Right cardiac atrium (tissue), 5 donors: ENCODE results near the gene GLP1R. TPM values are rescaled to one million over a fixed set of nuclear protein-coding genes. Genes with fewer than 3 reads are reported as not detected.

ENCODE experiments used
- ATAC-seq, 2 donors: fragments of 200-7000 bp; cut with Tn5 transposase; one replicate each; pipeline versions ENCODE4 v1.8.0 to v1.9.1; 2020; ENCODE audit warnings: moderate library complexity in 2 of 2, mild to moderate bottlenecking in 1 of 2
- DNase-seq, 3 donors: peaks; one replicate each; pipeline ENCODE4 v3.0.0-alpha.2; 2020
- H3K27ac ChIP-seq: one replicate; pipeline ENCODE4 v1.5.1; 2013; ENCODE audit warnings: mild to moderate bottlenecking, low read length, control low read depth, moderate library complexity
- H3K27me3 ChIP-seq: one replicate; pipeline ENCODE4 v1.6.1; 2013; ENCODE audit not compliant: control insufficient read depth, insufficient read depth
- H3K4me1 ChIP-seq: one replicate; pipeline ENCODE4 v1.6.1; 2013; ENCODE audit warnings: low read length; ENCODE audit not compliant: control insufficient read depth, insufficient read depth
- H3K4me3 ChIP-seq: one replicate; pipeline ENCODE4 v1.5.1; 2013; ENCODE audit warnings: low read length, control low read depth
- H3K9me3 ChIP-seq: one replicate; pipeline ENCODE4 v1.6.1; 2013; ENCODE audit warnings: low read length; ENCODE audit not compliant: control insufficient read depth
- WGBS: extraction: QIAGEN DNeasy Blood & Tissue Kit; methylation state at CpG from one replicate; pipeline ENCODE4 v1.1.7; 2013; 5-methylcytosine and 5-hydroxymethylcytosine counted together
- intact Hi-C, 4 donors: fragments of 100-400 bp; cut with DNase I; formaldehyde crosslinking; loops; one replicate each; pipeline versions ENCODE4 v1.11.0 to v1.14.0; 2022 to 2023
- polyA plus RNA-seq: library from polyadenylated mRNA; stranded (reverse); fragments of 200-250 nt; gene quantifications from one replicate; pipeline ENCODE4 v1.2.3, GENCODE V29; 2013
- total RNA-seq, 4 donors: library from RNA; stranded (reverse); fragmentation: NEBNext Ultra II Directional; extraction: Animal tissue kit (Norgen Biotek cat#: 25700); gene quantifications; one replicate each; pipeline ENCODE4 v1.2.1, GENCODE V29; 2021
- donor health status: healthy with polysubstance abuse.
- donor health status: DM: no; HTN: yes; CAD: no.
- donor health status: DM: no; HTN: no; CAD: no.
- donor health status: DM: no; HTN: yes; CAD: no; lungs with severe emphysema.
- donor health status: DM: yes; HTN: yes; CAD: no.

Gene GLP1R
- total and polyA plus RNA-seq, 5 donors, result 3.1 to 9.4 (median 3.5) TPM

DNA sequence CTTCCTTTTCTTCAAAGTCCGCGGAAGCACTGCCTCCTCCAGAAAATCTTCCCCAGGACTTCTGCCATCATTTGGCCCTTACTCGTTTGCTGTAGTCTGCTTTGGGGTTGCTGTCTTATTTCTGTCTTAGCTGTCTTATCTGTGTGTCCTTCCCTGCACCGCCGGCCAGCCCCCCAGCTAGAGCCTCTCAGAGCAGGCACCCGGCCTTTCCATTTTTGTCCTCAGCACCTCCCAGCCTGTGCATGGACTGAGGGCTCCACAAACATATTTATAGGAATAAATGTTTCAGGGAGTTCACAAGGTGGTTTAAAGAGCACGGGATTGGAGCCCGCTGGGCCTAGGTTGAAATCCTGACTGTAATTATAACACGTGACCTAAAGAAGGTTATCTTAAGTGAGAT lies 8.1 kb downstream of the GLP1R start:
- no peak for ATAC-seq
- no peaks in the 10 kb centered on the region for H3K4me1 ChIP-seq
- 59% methylated on average over 9 of the region's 9 CpGs for WGBS

DNA sequence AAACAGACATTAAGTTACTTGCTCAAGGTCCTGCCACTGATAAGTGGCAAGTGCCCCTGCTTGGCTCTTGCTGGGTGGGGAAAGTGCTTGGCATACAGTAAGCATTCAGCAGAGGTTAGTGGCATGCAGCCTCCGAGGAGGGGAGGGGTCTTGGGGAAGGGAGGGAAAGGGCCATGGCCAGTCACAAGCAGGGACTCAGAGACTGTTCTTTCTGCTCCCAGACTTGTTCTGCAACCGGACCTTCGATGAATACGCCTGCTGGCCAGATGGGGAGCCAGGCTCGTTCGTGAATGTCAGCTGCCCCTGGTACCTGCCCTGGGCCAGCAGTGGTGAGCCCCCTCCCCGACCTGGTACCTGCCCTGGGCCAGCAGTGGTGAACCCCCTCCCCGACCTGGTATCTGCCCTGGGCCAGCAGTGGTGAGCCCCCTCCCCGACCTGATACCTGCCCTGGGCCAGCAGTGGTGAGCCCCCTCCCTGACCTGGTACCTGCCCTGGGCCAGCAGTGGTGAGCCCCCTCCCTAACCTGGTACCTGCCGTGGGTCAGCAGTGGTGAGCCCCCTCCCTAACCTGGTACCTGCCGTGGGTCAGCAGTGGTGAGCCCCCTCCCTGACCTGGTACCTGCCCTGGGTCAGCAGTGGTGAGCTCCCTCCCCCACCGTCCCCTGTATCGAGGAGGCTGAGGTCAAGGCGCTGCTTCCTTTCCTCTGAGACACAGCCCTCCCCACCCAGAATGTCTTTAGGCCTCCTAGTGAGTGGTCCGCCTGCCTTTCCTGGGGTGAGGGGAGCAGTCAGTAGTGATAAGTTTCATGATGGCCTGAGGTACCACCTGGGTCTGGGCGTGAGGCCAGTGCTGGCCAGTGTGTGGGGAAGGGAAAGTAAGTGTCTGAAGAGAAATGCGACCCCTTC lies 8.9 kb downstream of the GLP1R start:
- H3K4me3 ChIP-seq, result no peak overlapping the region
- intact Hi-C loops, result no loop called here
- H3K27me3 ChIP-seq, result no peaks in the 10 kb centered on the region
- DNase-seq, result no peak
- no peak overlapping the region for H3K27ac ChIP-seq
- H3K9me3 ChIP-seq, result no peaks in the 10 kb centered on the region
- ATAC-seq, result no peak
- no peaks in the 10 kb centered on the region for H3K4me1 ChIP-seq
- 66% methylated on average over 17 of the region's 17 CpGs for WGBS

More for the DNA sequence above, 8.1 kb downstream of the GLP1R start:
- intact Hi-C loops, result no loop called here
- H3K27me3 ChIP-seq, result no peaks in the 10 kb centered on the region
- DNase-seq, result no peak
- H3K9me3 ChIP-seq, result no peaks in the 10 kb centered on the region
- H3K4me3 ChIP-seq, result no peak overlapping the region
- no peak overlapping the region for H3K27ac ChIP-seq

DNA sequence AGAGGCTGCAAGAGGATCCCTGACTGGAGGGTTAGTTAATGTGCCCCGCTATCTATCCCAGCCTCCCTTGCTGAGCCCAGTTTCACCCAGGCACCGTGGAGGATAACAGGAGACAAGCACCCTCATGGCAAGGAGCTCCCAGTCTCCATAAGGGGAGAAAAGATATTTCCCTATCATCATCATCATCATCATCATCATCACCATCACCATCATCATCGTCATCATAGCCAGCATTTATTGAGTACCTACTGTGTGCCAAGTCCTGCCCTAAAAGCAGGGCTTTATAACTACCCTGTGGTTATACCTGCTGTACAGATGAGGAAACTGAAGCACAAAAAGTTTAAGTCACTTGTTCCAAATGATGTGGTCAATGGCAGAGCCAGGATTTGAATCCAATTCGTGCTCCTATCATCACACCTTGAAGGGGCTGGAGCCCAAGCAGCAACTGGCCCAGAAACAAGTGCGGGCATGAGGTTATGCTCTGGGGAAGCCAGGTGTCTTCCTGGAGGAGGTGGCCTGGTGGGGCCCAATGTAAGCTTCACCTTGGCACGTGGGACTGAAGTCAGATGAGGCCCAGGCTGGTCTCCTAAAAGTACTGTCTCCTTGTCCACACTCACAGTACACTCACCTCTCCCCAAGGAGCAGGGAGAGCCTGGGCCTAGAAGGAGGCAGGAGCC lies 10.0 kb downstream of the GLP1R start:
- DNase-seq (no peak), ATAC-seq (no peak)
- no peaks in the 10 kb centered on the region for H3K9me3 ChIP-seq
- no peaks in the 10 kb centered on the region for H3K27me3 ChIP-seq
- H3K4me1 ChIP-seq, result no peaks in the 10 kb centered on the region
- no peak overlapping the region for H3K4me3 ChIP-seq
- 74% methylated on average over 6 of the region's 6 CpGs for WGBS
- intact Hi-C loops, result no loop called here
- no peak overlapping the region for H3K27ac ChIP-seq

- intact Hi-C loops, result no loop called here
- H3K27me3 ChIP-seq, result no peaks in the 10 kb centered on the region
- H3K4me3 ChIP-seq, result no peak overlapping the region
- H3K9me3 ChIP-seq, result no peaks in the 10 kb centered on the region
- no peak for ATAC-seq
- no peak for DNase-seq
- WGBS, result 62% methylated on average over 14 of the region's 14 CpGs
- H3K27ac ChIP-seq, result no peak overlapping the region
- no peaks in the 10 kb centered on the region for H3K4me1 ChIP-seq
Measured at GRCh38 chr6:39059496-39060310, 11.1 kb downstream of the GLP1R start.

DNA sequence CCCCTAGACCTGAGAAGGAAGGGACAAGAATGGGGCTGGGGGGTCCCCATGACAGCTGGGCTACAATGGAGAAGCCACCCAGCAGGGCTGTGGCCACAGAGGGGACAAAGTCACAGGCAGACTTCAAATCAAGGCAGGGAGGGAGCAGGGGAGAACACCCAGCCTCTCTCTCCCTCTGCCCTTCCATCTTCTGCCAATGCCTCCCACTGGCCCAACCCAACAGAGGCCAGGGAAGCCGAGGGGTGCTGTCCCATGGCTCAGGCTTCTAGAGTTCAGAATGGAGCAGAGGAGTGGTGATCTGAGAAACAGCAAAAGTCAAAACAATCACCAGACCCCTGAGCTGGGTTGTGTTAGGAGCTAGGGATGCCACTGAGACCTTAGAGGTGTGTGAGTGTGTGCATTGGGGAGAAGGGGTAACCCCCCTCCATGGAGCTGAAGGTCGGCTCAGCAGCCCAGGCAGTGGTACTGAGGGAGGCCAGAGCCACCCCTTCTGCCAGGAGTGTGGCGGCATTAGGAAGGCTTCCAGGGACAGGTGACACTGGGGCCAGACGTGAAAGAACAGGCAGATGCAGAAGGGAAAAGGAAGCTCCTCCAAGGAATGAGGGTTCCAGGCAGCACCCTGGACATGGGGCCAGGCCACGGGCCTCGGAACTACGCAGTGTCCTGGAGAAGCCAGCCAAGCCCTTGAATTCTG lies 12.0 kb downstream of the GLP1R start:
- Histone ChIP-seq H3K27ac (no peak overlapping the region), H3K27me3 (no peaks in the 10 kb centered on the region), H3K9me3 (no peaks in the 10 kb centered on the region), H3K4me3 (no peak overlapping the region), H3K4me1 (peaks cover 2% of the 10 kb centered on the region)
- no peak for ATAC-seq
- intact Hi-C loops, result no loop called here
- no peak for DNase-seq
- 58% methylated on average over 7 of the region's 7 CpGs for WGBS

DNA sequence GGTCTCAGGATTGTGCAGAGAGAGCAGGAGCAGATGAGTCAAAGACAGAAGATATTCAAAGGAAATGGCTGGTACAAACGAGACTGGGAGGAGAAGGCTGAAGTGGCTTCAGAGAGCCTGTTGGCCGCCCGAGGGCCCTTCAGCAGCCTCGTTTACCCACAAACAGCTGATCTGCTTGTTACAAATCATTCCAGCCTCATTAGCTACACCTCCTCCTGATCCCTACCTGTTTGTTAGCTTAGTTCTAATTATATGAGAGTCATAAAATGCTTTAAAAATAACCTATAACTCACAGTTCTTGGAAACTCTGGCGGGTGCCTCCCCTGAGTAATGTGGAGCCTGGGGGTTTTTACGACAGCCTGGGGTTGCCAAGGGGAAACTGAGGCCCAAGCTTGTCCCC lies 12.6 kb downstream of the GLP1R start:
- 57% methylated on average over 6 of the region's 6 CpGs for WGBS
- no peak overlapping the region for H3K4me3 ChIP-seq
- peaks cover 2% of the 10 kb centered on the region for H3K4me1 ChIP-seq
- no peak overlapping the region for H3K27ac ChIP-seq
- no peaks in the 10 kb centered on the region for H3K27me3 ChIP-seq
- no peak for ATAC-seq
- DNase-seq, result no peak
- intact Hi-C loops, result no loop called here
- H3K9me3 ChIP-seq, result no peaks in the 10 kb centered on the region

GRCh38 chr6:39061588-39061987 lies 13.0 kb downstream of the GLP1R start:
- Histone ChIP-seq H3K4me1 (peaks cover 2% of the 10 kb centered on the region), H3K4me3 (no peak overlapping the region)
- WGBS, result 73% methylated on average over 3 of the region's 3 CpGs

GRCh38 chr6:39062014-39062740 lies 13.6 kb downstream of the GLP1R start:
- ATAC-seq (peak; percentile 28 to 37), DNase-seq (peak in 2 of 3 donors; percentile 65 to 74)
- H3K4me3 ChIP-seq, result no peak overlapping the region
- H3K9me3 ChIP-seq, result no peaks in the 10 kb centered on the region
- H3K27ac ChIP-seq, result peak overlapping the region; percentile 39
- intact Hi-C loops, result no loop called here
- no peaks in the 10 kb centered on the region for H3K27me3 ChIP-seq
- WGBS, result 36% methylated on average over 10 of the region's 10 CpGs
- peaks cover 2% of the 10 kb centered on the region for H3K4me1 ChIP-seq

More at GRCh38 chr6:39061588-39061987, 13.0 kb downstream of the GLP1R start:
- H3K9me3 ChIP-seq, result no peaks in the 10 kb centered on the region
- ATAC-seq (no peak), DNase-seq (no peak)
- intact Hi-C loops, result no loop called here
- H3K27me3 ChIP-seq, result no peaks in the 10 kb centered on the region
- peak overlapping the region; percentile 39 for H3K27ac ChIP-seq

- intact Hi-C loops, result no loop called here
- 32% methylated on average over 1 of the region's 1 CpG for WGBS
- DNase-seq (peak in 1 of 3 donors; percentile 30), ATAC-seq (peak; percentile 6 to 49)
- no peaks in the 10 kb centered on the region for H3K27me3 ChIP-seq
- no peak overlapping the region for H3K4me3 ChIP-seq
- peaks cover 2% of the 10 kb centered on the region for H3K4me1 ChIP-seq
- H3K9me3 ChIP-seq, result no peaks in the 10 kb centered on the region
- peak overlapping the region; percentile 33 for H3K27ac ChIP-seq
Measured at GRCh38 chr6:39063526-39063925, 14.9 kb downstream of the GLP1R start.

- DNase-seq (no peak), ATAC-seq (no peak)
- Histone ChIP-seq H3K4me1 (peaks cover 2% of the 10 kb centered on the region), H3K4me3 (no peak overlapping the region), H3K27ac (no peak overlapping the region), H3K27me3 (no peaks in the 10 kb centered on the region), H3K9me3 (no peaks in the 10 kb centered on the region)
- intact Hi-C loops, result no loop called here
- WGBS, result 79% methylated on average over 8 of the region's 8 CpGs
Measured at GRCh38 chr6:39065561-39065960, 17.0 kb downstream of the GLP1R start.
